ENCODE data around the gene PLEKHM2. TPM values are rescaled to one million over a fixed set of nuclear protein-coding genes. Genes with fewer than 3 reads are reported as not detected.

The PLEKHM2 gene
- total RNA-seq, 2 experiments from 2014 or later: 27.5 to 45.7 TPM

DNA sequence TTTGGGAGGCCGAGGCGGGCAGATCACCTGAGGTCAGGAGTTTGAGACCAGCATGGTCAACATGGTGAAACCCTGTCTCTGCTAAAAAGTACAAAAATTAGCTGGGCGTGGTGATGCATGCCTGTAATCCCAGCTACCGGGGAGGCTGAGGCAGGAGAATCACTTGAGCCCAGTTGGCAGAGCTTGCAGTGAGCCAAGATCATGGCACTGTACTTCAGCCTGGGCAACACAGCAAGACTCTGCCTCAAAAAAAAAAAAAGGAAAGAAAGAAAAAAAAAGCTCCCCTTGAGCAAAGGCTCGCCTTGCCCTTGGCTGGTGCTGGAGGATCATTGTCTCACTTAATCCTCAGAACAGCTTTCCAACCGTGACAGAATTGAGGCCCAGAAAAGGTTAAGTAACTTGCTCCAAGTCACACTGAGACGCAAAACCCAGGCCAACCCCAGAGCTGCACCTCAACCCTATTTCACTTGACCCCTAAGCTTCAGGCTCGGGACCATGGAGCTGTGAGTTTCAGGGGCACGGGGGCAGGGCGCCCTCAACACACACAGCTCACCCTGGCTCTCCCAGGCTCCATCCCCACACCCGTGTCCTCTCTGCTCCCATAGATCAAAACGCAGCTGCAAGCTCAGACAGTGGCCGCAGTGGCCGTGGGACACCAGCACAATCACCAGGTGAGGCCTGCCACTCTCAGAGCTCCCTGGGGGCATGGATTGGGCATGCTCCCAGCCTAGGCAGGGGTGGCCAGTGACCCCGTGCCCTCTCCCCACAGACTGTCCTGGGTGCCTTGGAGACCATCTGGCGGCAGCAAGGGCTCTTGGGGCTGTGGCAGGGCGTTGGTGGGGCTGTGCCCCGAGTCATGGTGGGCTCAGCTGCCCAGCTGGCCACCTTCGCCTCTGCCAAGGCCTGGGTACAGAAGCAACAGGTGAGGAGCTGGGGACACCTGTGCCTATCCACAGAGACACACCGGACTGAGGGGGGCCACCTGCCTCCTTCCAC is 53.5 kb downstream of the PLEKHM2 start:
- ChIA-PET POLR2A (interaction anchor here (0.8 to 1.0 kb wide), 2 partner anchors 90 to 325 kb away, joined by 3 to 4 read pairs; no protein-coding TSS in a partner anchor), CTCF (ENCODE audit: unreplicated experiment) (no interaction called here)

DNA sequence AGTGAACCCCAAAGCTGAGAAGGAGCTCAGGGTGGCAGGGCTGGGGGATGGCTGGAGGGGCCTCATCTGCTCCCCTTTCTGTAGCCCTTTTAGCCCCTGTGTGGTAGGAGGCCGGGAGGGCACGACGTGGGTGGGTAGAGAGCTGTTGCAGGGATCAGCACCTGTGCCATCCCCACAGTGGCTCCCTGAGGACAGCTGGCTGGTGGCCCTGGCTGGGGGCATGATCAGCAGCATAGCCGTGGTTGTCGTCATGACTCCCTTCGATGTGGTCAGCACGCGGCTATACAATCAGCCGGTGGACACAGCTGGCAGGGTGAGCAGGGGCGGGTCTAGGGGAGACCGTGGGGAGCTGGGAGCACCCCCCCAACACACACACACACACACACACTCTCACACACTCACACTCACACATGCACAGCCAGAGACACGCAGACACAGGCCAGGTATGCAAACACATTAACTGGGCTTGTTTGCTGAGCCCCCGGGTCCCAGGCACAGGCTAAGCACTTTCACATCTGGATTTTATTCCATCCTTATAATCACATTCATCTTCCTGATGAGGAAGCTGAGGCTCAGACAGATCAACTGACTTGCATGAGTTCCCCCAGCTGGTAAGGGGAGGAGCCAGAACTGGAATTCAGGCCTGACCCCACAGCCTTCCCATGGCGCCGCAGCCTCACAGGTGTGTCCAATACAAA is 54.4 kb downstream of the PLEKHM2 start:
- Histone ChIP-seq H4K20me1 (ENCODE audit: insufficient read depth, low read length) (no peaks in the 10 kb centered on the region), H3K4me3 (ENCODE audit: low read depth, low read length, poor library complexity, severe bottlenecking) (no peak overlapping the region), H2AFZ (ENCODE audit: low read length) (no peak overlapping the region), H3K4me2 (ENCODE audit: low read length) (no peak overlapping the region), H3K9me2 (ENCODE audit: insufficient read depth, low read length) (no peaks in the 10 kb centered on the region), H3K36me3 (ENCODE audit: insufficient read depth, low read length) (no peaks in the 10 kb centered on the region), H3K9me3 (ENCODE audit: low read length) (no peaks in the 10 kb centered on the region), H3K27ac (ENCODE audit: low read depth, low read length, poor library complexity, severe bottlenecking) (no peak overlapping the region), H3K4me1 (ENCODE audit: insufficient read depth, low read length, poor library complexity, severe bottlenecking) (no peaks in the 10 kb centered on the region), H3K79me2 (ENCODE audit: insufficient read depth, low read depth, low read length) (no peaks in the 10 kb centered on the region)
- no peak for TF ChIP-seq EZH2phosphoT487 (IDR thresholded peaks at IDR 0.05; ENCODE audit: borderline replicate concordance, low read depth, low read length)
- TF ChIP-seq, protein P1, sequence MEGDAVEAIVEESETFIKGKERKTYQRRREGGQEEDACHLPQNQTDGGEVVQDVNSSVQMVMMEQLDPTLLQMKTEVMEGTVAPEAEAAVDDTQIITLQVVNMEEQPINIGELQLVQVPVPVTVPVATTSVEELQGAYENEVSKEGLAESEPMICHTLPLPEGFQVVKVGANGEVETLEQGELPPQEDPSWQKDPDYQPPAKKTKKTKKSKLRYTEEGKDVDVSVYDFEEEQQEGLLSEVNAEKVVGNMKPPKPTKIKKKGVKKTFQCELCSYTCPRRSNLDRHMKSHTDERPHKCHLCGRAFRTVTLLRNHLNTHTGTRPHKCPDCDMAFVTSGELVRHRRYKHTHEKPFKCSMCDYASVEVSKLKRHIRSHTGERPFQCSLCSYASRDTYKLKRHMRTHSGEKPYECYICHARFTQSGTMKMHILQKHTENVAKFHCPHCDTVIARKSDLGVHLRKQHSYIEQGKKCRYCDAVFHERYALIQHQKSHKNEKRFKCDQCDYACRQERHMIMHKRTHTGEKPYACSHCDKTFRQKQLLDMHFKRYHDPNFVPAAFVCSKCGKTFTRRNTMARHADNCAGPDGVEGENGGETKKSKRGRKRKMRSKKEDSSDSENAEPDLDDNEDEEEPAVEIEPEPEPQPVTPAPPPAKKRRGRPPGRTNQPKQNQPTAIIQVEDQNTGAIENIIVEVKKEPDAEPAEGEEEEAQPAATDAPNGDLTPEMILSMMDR (conservative IDR thresholded peaks at IDR 0.05; ENCODE audit: low read length): no peak
- POLR2A ChIA-PET: interaction anchor here (0.6 to 1.0 kb wide), 3 partner anchors 91 to 187 kb away, joined by 3 to 4 read pairs (median 3); no protein-coding TSS in a partner anchor
- CTCF ChIA-PET (ENCODE audit: unreplicated experiment): no interaction called here
- intact Hi-C loops (cut with micrococcal nuclease; ENCODE audit: unreplicated experiment): no loop called here
- DNase-seq (ENCODE audit: low spot score): no peak
- BruUV-seq (replicated peaks): no TSS peak

More for the DNA sequence above, 53.5 kb downstream of the PLEKHM2 start:
- DNase-seq (ENCODE audit: low spot score): no peak
- Histone ChIP-seq H3K27ac (ENCODE audit: low read depth, low read length, poor library complexity, severe bottlenecking) (no peak overlapping the region), H3K4me1 (ENCODE audit: insufficient read depth, low read length, poor library complexity, severe bottlenecking) (no peaks in the 10 kb centered on the region), H3K9me2 (ENCODE audit: insufficient read depth, low read length) (no peaks in the 10 kb centered on the region), H3K4me3 (ENCODE audit: low read depth, low read length, poor library complexity, severe bottlenecking) (no peak overlapping the region), H3K9me3 (ENCODE audit: low read length) (no peaks in the 10 kb centered on the region), H3K36me3 (ENCODE audit: insufficient read depth, low read length) (no peaks in the 10 kb centered on the region), H2AFZ (ENCODE audit: low read length) (no peak overlapping the region), H3K4me2 (ENCODE audit: low read length) (no peak overlapping the region), H3K79me2 (ENCODE audit: insufficient read depth, low read depth, low read length) (no peaks in the 10 kb centered on the region), H4K20me1 (ENCODE audit: insufficient read depth, low read length) (no peaks in the 10 kb centered on the region)
- no TSS peak for BruUV-seq (replicated peaks)
- TF ChIP-seq, protein P1 (conservative IDR thresholded peaks at IDR 0.05; ENCODE audit: low read length): no peak
- TF ChIP-seq EZH2phosphoT487 (IDR thresholded peaks at IDR 0.05; ENCODE audit: borderline replicate concordance, low read depth, low read length): no peak
- intact Hi-C loops (cut with micrococcal nuclease; ENCODE audit: unreplicated experiment): no loop called here

All from OCI-LY7 (cell line).